Fibroblast of the aortic adventitia (primary cell): ENCODE measurements around the gene CASQ2. TPM values are rescaled to one million over a fixed set of nuclear protein-coding genes. Genes with fewer than 3 reads are reported as not detected.
"Not testable (repeated sequence)": the region's sequence is repeated elsewhere in the genome, so short reads cannot be mapped to it uniquely, and the experiment has no call there.

Experiments
- DNase-seq: peaks from one replicate; pipeline ENCODE4 v3.0.0-alpha.2; 2010; ENCODE audit warnings: low read depth
- H3K4me3 ChIP-seq: 2 replicates; pipeline ENCODE4 v1.5.1; 2011; ENCODE audit warnings: low read depth, mild to moderate bottlenecking, control low read depth, low read length, moderate library complexity
- CTCF ChIP-seq: IDR thresholded peaks from 2 replicates; pipeline ENCODE4 v1.5.1; 2011; ENCODE audit warnings: mild to moderate bottlenecking, low read length, control low read depth, inconsistent platforms; ENCODE audit not compliant: insufficient read depth
- total RNA-seq: library from RNA; depleted of rRNA; stranded (reverse); fragments of >200 nt; gene quantifications from 2 replicates; pipeline ENCODE4 v1.2.3, GENCODE V29; 2012; ENCODE audit warnings: low replicate concordance

CASQ2 gene
- total RNA-seq, 1 donor: not detected

- no peak for TF ChIP-seq CTCF
- peak; percentile 37 for DNase-seq
- no peak overlapping the region for H3K4me3 ChIP-seq
These were observed 14.2 kb upstream of the CASQ2 start for GRCh38 chr1:115782571-115783281.

GRCh38 chr1:115781851-115782250, 13.3 kb upstream of the CASQ2 start:
- DNase-seq: no peak
- H3K4me3 ChIP-seq: no peak overlapping the region
- no peak for TF ChIP-seq CTCF

- TF ChIP-seq CTCF: no peak
- peak; percentile 12 for DNase-seq
- H3K4me3 ChIP-seq: no peak overlapping the region
These were observed 12.8 kb upstream of the CASQ2 start for GRCh38 chr1:115781343-115781742.

GRCh38 chr1:115780655-115781054, 12.1 kb upstream of the CASQ2 start:
- not testable (repeated sequence) for DNase-seq, H3K4me3 ChIP-seq

GRCh38 chr1:115779075-115779474, 10.6 kb upstream of the CASQ2 start:
- DNase-seq, H3K4me3 ChIP-seq: not testable (repeated sequence)

- DNase-seq: peak; percentile 91
- H3K4me3 ChIP-seq: peak overlapping the region; percentile 7
- TF ChIP-seq CTCF: peak; percentile 80
These were observed 3.4 kb upstream of the CASQ2 start for GRCh38 chr1:115771847-115772457.

GRCh38 chr1:115771094-115771846, 2.8 kb upstream of the CASQ2 start:
- peak overlapping the region; percentile 7 for H3K4me3 ChIP-seq
- DNase-seq: no peak
- TF ChIP-seq CTCF: no peak
